HS-27A (cell line): ENCODE measurements around the gene EPM2AIP1.
"Not testable (repeated sequence)": the region's sequence is repeated elsewhere in the genome, so short reads cannot be mapped to it uniquely, and the experiment has no call there.

ENCODE experiments used
- DNase-seq: peaks from one replicate; pipeline ENCODE4 v3.0.0-alpha.2; 2012; ENCODE audit warnings: low read depth, missing footprints

Gene EPM2AIP1

GRCh38 chr3:36993326-36994283 is 674 bp upstream of the EPM2AIP1 start, which contains the start of gene MLH1:
Gene MLH1, plus strand, starts transcription at chr3:36993518. Its CDS starts 30 bp downstream, at chr3:36993548.
- DNase-seq, result peak; percentile 100

GRCh38 chr3:36991923-36992805 is 767 bp downstream of the EPM2AIP1 start:
- DNase-seq, result peak; percentile 35

- DNase-seq, result no peak
Measured at GRCh38 chr3:36991147-36991546, 1.8 kb downstream of the EPM2AIP1 start.

- no peak for DNase-seq
Measured at GRCh38 chr3:36989568-36989967, 3.4 kb downstream of the EPM2AIP1 start.

GRCh38 chr3:36989005-36989404 is 3.9 kb downstream of the EPM2AIP1 start:
- DNase-seq, result no peak

GRCh38 chr3:36988356-36988755 is 4.6 kb downstream of the EPM2AIP1 start:
- DNase-seq, result no peak

GRCh38 chr3:36981006-36981405 is 11.9 kb downstream of the EPM2AIP1 start:
- DNase-seq, result no peak

- DNase-seq, result no peak
Measured at GRCh38 chr3:36973139-36973538, 19.8 kb downstream of the EPM2AIP1 start.

- DNase-seq, result no peak
Measured at GRCh38 chr3:36972163-36972562, 20.8 kb downstream of the EPM2AIP1 start.

- DNase-seq, result no peak
Measured at GRCh38 chr3:36969540-36970432, 23.1 kb downstream of the EPM2AIP1 start.

- no peak for DNase-seq
Measured at GRCh38 chr3:36969085-36969484, 23.8 kb downstream of the EPM2AIP1 start.

- no peak for DNase-seq
Measured at GRCh38 chr3:36965440-36965839, 27.5 kb downstream of the EPM2AIP1 start.

GRCh38 chr3:36964817-36965216 is 28.1 kb downstream of the EPM2AIP1 start:
- DNase-seq, result no peak

- DNase-seq, result no peak
Measured at GRCh38 chr3:36964331-36964730, 28.6 kb downstream of the EPM2AIP1 start.

- not testable (repeated sequence) for DNase-seq
Measured at GRCh38 chr3:36963008-36963407, 29.9 kb downstream of the EPM2AIP1 start.

GRCh38 chr3:36960502-36960901 is 32.4 kb downstream of the EPM2AIP1 start:
- DNase-seq, result no peak

GRCh38 chr3:36959821-36960220 is 33.1 kb downstream of the EPM2AIP1 start:
- DNase-seq, result no peak

GRCh38 chr3:36957862-36958686 is 34.9 kb downstream of the EPM2AIP1 start:
- no peak for DNase-seq

GRCh38 chr3:36957063-36957462 is 35.9 kb downstream of the EPM2AIP1 start:
- DNase-seq, result no peak

GRCh38 chr3:36956155-36956554 is 36.8 kb downstream of the EPM2AIP1 start:
- no peak for DNase-seq
